22Rv1 (cell line): Measurements from ENCODE around the gene TMEM11.

Source experiments
- ZFX ChIP-seq: fragments of 450-650 bp; IDR thresholded peaks from 2 replicates; pipeline ENCODE4 v1.6.1; 2017; ENCODE audit warnings: antibody characterized with exemption, borderline replicate concordance
- TF ChIP-seq, protein P1 (sequence below): fragments of 450-650 bp; IDR thresholded peaks from 2 replicates; pipeline ENCODE4 v1.5.1; 2017; ENCODE audit warnings: mild to moderate bottlenecking

DNA sequence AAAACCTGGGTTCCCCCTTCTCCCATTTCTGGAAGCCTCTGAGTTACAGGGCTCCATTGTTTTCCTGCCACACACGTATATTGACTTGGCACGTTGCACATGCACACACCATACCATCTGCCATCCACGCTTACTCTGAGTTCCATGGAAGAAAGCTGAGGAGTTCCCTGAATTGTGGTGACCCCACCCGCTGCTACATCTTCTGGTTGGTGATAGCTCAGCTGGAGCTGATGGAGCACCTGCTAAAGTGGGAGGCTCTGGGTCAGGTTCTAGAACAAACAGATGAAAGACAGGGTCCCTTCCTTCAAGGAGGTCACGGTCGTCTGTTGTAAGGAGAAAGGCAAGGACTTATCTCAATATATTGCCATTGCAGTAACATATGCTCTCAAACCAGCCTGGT, 41.1 kb downstream of the TMEM11 start:
- TF ChIP-seq, protein P1, sequence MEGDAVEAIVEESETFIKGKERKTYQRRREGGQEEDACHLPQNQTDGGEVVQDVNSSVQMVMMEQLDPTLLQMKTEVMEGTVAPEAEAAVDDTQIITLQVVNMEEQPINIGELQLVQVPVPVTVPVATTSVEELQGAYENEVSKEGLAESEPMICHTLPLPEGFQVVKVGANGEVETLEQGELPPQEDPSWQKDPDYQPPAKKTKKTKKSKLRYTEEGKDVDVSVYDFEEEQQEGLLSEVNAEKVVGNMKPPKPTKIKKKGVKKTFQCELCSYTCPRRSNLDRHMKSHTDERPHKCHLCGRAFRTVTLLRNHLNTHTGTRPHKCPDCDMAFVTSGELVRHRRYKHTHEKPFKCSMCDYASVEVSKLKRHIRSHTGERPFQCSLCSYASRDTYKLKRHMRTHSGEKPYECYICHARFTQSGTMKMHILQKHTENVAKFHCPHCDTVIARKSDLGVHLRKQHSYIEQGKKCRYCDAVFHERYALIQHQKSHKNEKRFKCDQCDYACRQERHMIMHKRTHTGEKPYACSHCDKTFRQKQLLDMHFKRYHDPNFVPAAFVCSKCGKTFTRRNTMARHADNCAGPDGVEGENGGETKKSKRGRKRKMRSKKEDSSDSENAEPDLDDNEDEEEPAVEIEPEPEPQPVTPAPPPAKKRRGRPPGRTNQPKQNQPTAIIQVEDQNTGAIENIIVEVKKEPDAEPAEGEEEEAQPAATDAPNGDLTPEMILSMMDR: no peak
- TF ChIP-seq ZFX: no peak
